T-cell (primary cell): ENCODE data around the gene DPH6. TPM values are rescaled to one million over a fixed set of nuclear protein-coding genes. Genes with fewer than 3 reads are reported as not detected.
A peak's percentile ranks its signal among the peaks of the same experiment; 100 is the strongest.

Experiments
- ATAC-seq, 4 experiments: fragments of 200-7000 bp in 3 of 4; fragments of 150-1000 bp in 1 of 4; cut with Tn5 transposase; replicated peaks in 1 of 4; 1 replicate in 3 of 4; 2 replicates in 1 of 4; pipeline ENCODE4 v1.10.0; 2021; ENCODE audit warnings: moderate library complexity in 3 of 4, mild to moderate bottlenecking in 2 of 4, moderate number of reproducible peaks in 1 of 4
- CTCF ChIA-PET, 2 donors: fragments of 300-600 bp; sonication (Branson Sonifier 250); formaldehyde crosslinking; loops; one replicate each; lab custom pipeline; 2022; ENCODE audit warnings: antibody characterized with exemption in 2 of 2; lab: Charles Lee
- POLR2A ChIA-PET, 2 donors: fragments of 300-600 bp; sonication (Branson Sonifier 250); formaldehyde crosslinking; loops; one replicate each; lab custom pipeline; 2022; ENCODE audit warnings: antibody characterized with exemption in 2 of 2; lab: Charles Lee
- DNase-seq, 35 experiments: peaks; one replicate each; pipeline versions ENCODE4 v3.0.0 to v3.0.0-alpha.2; 2013 to 2023
- H3K27ac ChIP-seq: one replicate; pipeline ENCODE4 v1.5.1; 2013; ENCODE audit warnings: low read length
- H3K27me3 ChIP-seq, 2 experiments: replicated peaks in 1 of 2; 1 replicate in 1 of 2; 2 replicates in 1 of 2; pipeline versions ENCODE4 v1.6.1 to v1.7.0; 2013; ENCODE audit warnings: low read length in 1 of 2, mixed read lengths in 1 of 2; ENCODE audit not compliant: control insufficient read depth in 2 of 2, insufficient read depth in 2 of 2; ENCODE audit errors: extremely low read depth in 1 of 2
- H3K36me3 ChIP-seq, 2 donors: 1 replicate in 1 of 2; 2 replicates in 1 of 2; pipeline versions ENCODE4 v1.6.1 to v1.7.0; 2013; ENCODE audit warnings: low read length in 1 of 2; ENCODE audit not compliant: control insufficient read depth in 2 of 2, insufficient read depth in 1 of 2; ENCODE audit errors: extremely low read depth in 1 of 2
- H3K4me1 ChIP-seq, 2 experiments: 1 replicate in 1 of 2; 2 replicates in 1 of 2; pipeline versions ENCODE4 v1.6.1 to v1.7.0; 2013; ENCODE audit warnings: low read length in 2 of 2, mixed read lengths in 1 of 2; ENCODE audit not compliant: insufficient read depth in 2 of 2, control insufficient read depth in 1 of 2; ENCODE audit errors: extremely low read depth in 1 of 2
- H3K4me3 ChIP-seq, 2 donors: 1 replicate in 1 of 2; 2 replicates in 1 of 2; pipeline versions ENCODE4 v1.5.1 to v1.7.0; 2013; ENCODE audit warnings: mild to moderate bottlenecking in 2 of 2, low read length in 1 of 2, moderate library complexity in 1 of 2; ENCODE audit not compliant: control insufficient read depth in 1 of 2; ENCODE audit errors: extremely low read depth in 1 of 2
- H3K9me3 ChIP-seq: 2 replicates; pipeline ENCODE4 v1.7.0; 2013
- H3K27ac Mint-ChIP-seq, 2 donors: one replicate each; pipeline ENCODE4 v1.8.0; 2020 to 2021; ENCODE audit warnings: mild to moderate bottlenecking in 2 of 2, mixed read lengths in 2 of 2
- H3K27me3 Mint-ChIP-seq, 2 donors: one replicate each; pipeline ENCODE4 v1.8.0; 2021 to 2022; ENCODE audit warnings: mixed read lengths in 2 of 2
- H3K36me3 Mint-ChIP-seq: one replicate; pipeline ENCODE4 v1.8.0; 2021; ENCODE audit warnings: mixed read lengths
- H3K4me1 Mint-ChIP-seq, 3 donors: one replicate each; pipeline ENCODE4 v1.8.0; 2020 to 2022; ENCODE audit warnings: mixed read lengths in 3 of 3, mild to moderate bottlenecking in 1 of 3
- H3K4me3 Mint-ChIP-seq, 3 donors: one replicate each; pipeline ENCODE4 v1.8.0; 2020 to 2022; ENCODE audit warnings: mild to moderate bottlenecking in 3 of 3, mixed read lengths in 3 of 3, moderate library complexity in 3 of 3
- H3K9me3 Mint-ChIP-seq, 3 donors: one replicate each; pipeline ENCODE4 v1.8.0; 2020 to 2022; ENCODE audit warnings: mixed read lengths in 3 of 3
- WGBS: methylation state at CpG from one replicate; pipeline ENCODE4 v1.1.5; 2013; ENCODE audit warnings: missing lambda C conversion rate; ENCODE audit not compliant: insufficient coverage; 5-methylcytosine and 5-hydroxymethylcytosine counted together
- total RNA-seq, 35 experiments: library from RNA in 6 of 35; stranded (reverse) in 6 of 35; fragments of 120-200 nt in 1 of 35; gene quantifications; one replicate each; pipeline versions ENCODE4 v1.2.1 to v1.2.4 and lab custom pipeline; 2013 to 2026

The DPH6 gene
- total RNA-seq, 5 donors from 2014 or later (not counting 1 experiment from before 2014, with no cell fraction given): 11.9 to 18.6 (median 14.6) TPM

DNA sequence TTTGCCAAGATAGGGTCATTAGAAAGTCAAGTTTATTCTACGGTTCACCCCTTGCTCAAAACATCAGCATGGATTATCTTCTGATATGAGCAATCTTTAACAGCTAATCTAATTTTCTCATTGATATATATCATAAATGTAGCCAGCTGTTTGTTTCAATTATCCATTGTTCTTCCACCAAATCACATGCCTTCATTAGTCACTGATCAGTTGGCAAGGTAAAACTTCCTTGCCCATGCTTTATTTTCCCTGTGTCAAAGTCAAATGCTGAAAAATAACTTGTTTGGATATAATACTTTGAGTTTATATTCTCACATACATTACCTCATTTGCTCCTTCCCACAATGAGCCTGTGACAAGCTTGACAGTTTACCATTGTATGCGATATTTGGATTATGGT, 60.6 kb downstream of the DPH6 start:
- no peak overlapping the region for H3K27ac ChIP-seq
- no peaks in the 10 kb centered on the region for H3K9me3 ChIP-seq
- no peak overlapping the region for H3K4me3 ChIP-seq
- H3K4me1 ChIP-seq: no peaks in the 10 kb centered on the region
- POLR2A ChIA-PET: no interaction called here
- CTCF ChIA-PET: no interaction called here
- DNase-seq: no peak
- H3K9me3 Mint-ChIP-seq: peaks cover 21 to 24% (median 24%) of the 10 kb centered on the region in 3 donors
- H3K27ac Mint-ChIP-seq: no peak overlapping the region
- no peak overlapping the region for H3K4me3 Mint-ChIP-seq
- peaks cover 0 to 11% (median 8%) of the 10 kb centered on the region in 3 donors for H3K4me1 Mint-ChIP-seq
- no peaks in the 10 kb centered on the region for H3K27me3 ChIP-seq
- WGBS: no CpG with 5 or more reads among the region's 2 CpGs
- ATAC-seq: no peak
- no peaks in the 10 kb centered on the region for H3K36me3 ChIP-seq
- no peaks in the 10 kb centered on the region for H3K27me3 Mint-ChIP-seq
- H3K36me3 Mint-ChIP-seq: peaks cover 55% of the 10 kb centered on the region

DNA sequence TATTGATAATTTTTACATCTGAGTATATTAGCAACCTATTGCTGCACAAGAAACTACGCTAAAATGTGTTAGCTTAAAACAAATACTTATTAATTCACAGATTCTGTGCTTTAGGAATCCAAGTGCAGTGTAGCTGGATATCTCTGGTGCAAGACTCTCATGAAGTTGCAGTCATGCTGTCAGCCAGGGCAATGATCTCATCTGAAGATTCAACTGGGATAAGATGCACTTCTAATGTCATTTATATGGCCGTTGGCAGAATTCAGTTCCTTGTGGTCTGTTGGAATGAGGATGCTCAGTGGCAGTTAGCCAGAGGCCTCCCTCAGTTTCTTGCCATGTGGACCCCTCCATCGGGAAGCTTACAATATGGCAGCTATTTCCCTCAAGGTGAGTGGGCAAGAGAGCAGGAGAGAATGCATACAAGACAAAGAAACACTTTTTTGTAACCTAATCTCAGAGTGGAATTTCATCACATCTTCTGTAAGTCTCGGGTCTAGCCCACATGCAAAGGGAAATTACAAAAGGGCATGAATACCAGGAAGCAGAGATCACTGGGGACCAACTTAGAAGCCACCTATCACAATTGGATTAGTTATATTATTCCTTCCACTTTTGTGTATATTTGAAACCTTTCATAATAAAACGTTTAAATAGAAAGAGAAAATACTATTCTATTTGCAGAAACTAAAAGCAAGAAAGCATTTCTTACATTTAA, 61.6 kb downstream of the DPH6 start:
- ChIA-PET POLR2A (no interaction called here), CTCF (no interaction called here)
- no peaks in the 10 kb centered on the region for H3K27me3 Mint-ChIP-seq
- DNase-seq: no peak
- WGBS: 83% methylated on average over 1 of the region's 5 CpGs
- Histone ChIP-seq H3K27me3 (no peaks in the 10 kb centered on the region), H3K4me3 (no peak overlapping the region), H3K9me3 (no peaks in the 10 kb centered on the region), H3K27ac (no peak overlapping the region), H3K36me3 (no peaks in the 10 kb centered on the region), H3K4me1 (no peaks in the 10 kb centered on the region)
- no peak overlapping the region for H3K4me3 Mint-ChIP-seq
- ATAC-seq: no peak
- H3K27ac Mint-ChIP-seq: no peak overlapping the region
- peaks cover 0 to 11% (median 8%) of the 10 kb centered on the region in 3 donors for H3K4me1 Mint-ChIP-seq
- H3K36me3 Mint-ChIP-seq: peaks cover 50% of the 10 kb centered on the region
- H3K9me3 Mint-ChIP-seq: peaks cover 21 to 24% (median 24%) of the 10 kb centered on the region in 3 donors

DNA sequence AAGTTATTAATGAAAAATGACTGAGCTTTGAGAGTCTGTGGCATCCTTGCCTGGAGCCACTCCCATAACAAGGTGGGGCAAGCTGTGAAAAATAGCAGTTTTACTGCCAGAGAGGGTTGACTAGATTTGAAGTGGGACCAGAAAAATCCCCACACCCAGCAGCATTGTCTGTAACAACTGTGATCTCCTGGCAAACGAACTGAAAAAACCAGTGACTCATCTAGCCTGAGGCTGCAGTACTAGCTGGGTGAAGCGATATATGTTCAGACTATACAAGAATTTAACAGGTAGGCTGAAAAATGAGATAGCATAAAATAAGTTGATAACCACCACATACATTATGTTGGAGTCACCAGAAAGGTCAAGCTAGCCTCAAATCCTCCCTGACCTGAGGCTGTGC, 64.0 kb downstream of the DPH6 start:
- POLR2A ChIA-PET: no interaction called here

DNA sequence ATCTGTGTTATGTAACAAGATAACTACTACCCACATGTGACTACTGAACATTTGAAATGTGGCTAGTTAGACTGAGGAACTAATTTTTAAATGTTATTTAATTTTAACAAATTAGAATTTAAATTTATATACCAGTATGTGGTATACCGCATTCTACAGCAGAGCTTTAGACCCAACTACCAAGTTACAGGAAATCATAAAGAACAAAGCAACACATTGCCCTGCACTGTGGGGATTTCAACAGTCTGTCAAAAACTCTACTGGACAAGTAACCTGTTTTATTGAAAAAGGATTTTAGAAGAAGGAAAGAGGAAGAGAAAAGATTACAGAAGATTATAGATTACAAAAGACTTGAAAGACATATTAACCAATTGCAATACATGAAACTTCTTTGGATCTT, 64.9 kb downstream of the DPH6 start:
- no peaks in the 10 kb centered on the region for H3K9me3 ChIP-seq
- DNase-seq: no peak
- no peaks in the 10 kb centered on the region for H3K27me3 ChIP-seq
- H3K36me3 ChIP-seq: no peaks in the 10 kb centered on the region
- no peak overlapping the region for H3K4me3 ChIP-seq
- H3K9me3 Mint-ChIP-seq: peaks cover 3 to 5% (median 5%) of the 10 kb centered on the region in 3 donors
- H3K27me3 Mint-ChIP-seq: no peaks in the 10 kb centered on the region
- no CpG with 5 or more reads among the region's 1 CpG for WGBS
- peaks cover 0 to 11% (median 8%) of the 10 kb centered on the region in 3 donors for H3K4me1 Mint-ChIP-seq
- H3K36me3 Mint-ChIP-seq: peaks cover 21% of the 10 kb centered on the region
- CTCF ChIA-PET: no interaction called here
- H3K4me3 Mint-ChIP-seq: no peak overlapping the region
- no peak overlapping the region for H3K27ac ChIP-seq
- no peak overlapping the region for H3K27ac Mint-ChIP-seq
- no peak for ATAC-seq
- POLR2A ChIA-PET: no interaction called here
- H3K4me1 ChIP-seq: no peaks in the 10 kb centered on the region

More for the DNA sequence above, 64.0 kb downstream of the DPH6 start:
- peak in 2 of 35 experiments; percentile 0 to 1 for DNase-seq
- Histone ChIP-seq H3K27me3 (no peaks in the 10 kb centered on the region), H3K36me3 (no peaks in the 10 kb centered on the region), H3K27ac (no peak overlapping the region), H3K9me3 (no peaks in the 10 kb centered on the region), H3K4me3 (no peak overlapping the region), H3K4me1 (no peaks in the 10 kb centered on the region)
- H3K27me3 Mint-ChIP-seq: no peaks in the 10 kb centered on the region
- WGBS: no CpG with 5 or more reads among the region's 2 CpGs
- peaks cover 9 to 12% (median 11%) of the 10 kb centered on the region in 3 donors for H3K9me3 Mint-ChIP-seq
- CTCF ChIA-PET: interaction anchor here in 1 of 2 donors (0.5 kb wide), 1 partner anchor 165 kb away, joined by 5 read pairs; no protein-coding TSS in a partner anchor
- no peak overlapping the region for H3K4me3 Mint-ChIP-seq
- peaks cover 0 to 11% (median 8%) of the 10 kb centered on the region in 3 donors for H3K4me1 Mint-ChIP-seq
- H3K36me3 Mint-ChIP-seq: peaks cover 28% of the 10 kb centered on the region
- ATAC-seq: no peak
- no peak overlapping the region for H3K27ac Mint-ChIP-seq

DNA sequence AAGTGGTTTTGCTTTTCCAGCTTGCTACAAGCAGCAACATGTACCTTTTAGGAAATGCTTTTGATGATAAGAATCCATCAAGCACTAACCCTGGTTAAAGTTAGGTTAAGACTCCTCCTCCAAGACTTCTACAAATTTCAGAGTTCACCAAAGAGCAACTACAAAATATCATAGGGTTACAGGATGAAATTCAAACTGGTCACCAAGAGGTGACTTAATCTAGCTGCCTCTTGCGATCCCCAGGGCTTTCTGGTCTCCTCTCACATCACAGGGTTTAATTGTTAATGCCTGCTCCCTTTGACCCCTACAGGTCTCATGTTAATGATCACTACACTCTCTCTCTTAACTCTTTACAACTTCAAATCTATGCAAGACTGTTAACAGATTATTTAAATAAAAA, 66.5 kb downstream of the DPH6 start:
- H3K4me3 ChIP-seq: no peak overlapping the region
- H3K27ac Mint-ChIP-seq: no peak overlapping the region
- no peak overlapping the region for H3K4me3 Mint-ChIP-seq
- H3K27me3 ChIP-seq: no peaks in the 10 kb centered on the region
- H3K4me1 ChIP-seq: no peaks in the 10 kb centered on the region
- WGBS: no CpG with 5 or more reads among the region's 1 CpG
- DNase-seq (no peak), ATAC-seq (no peak)
- CTCF ChIA-PET: no interaction called here
- no peak overlapping the region for H3K27ac ChIP-seq
- no peaks in the 10 kb centered on the region for H3K27me3 Mint-ChIP-seq
- POLR2A ChIA-PET: no interaction called here
- no peaks in the 10 kb centered on the region for H3K9me3 Mint-ChIP-seq
- H3K4me1 Mint-ChIP-seq: peaks cover 0 to 11% (median 8%) of the 10 kb centered on the region in 3 donors
- peaks cover 8% of the 10 kb centered on the region for H3K36me3 Mint-ChIP-seq
- H3K9me3 ChIP-seq: no peaks in the 10 kb centered on the region
- no peaks in the 10 kb centered on the region for H3K36me3 ChIP-seq

DNA sequence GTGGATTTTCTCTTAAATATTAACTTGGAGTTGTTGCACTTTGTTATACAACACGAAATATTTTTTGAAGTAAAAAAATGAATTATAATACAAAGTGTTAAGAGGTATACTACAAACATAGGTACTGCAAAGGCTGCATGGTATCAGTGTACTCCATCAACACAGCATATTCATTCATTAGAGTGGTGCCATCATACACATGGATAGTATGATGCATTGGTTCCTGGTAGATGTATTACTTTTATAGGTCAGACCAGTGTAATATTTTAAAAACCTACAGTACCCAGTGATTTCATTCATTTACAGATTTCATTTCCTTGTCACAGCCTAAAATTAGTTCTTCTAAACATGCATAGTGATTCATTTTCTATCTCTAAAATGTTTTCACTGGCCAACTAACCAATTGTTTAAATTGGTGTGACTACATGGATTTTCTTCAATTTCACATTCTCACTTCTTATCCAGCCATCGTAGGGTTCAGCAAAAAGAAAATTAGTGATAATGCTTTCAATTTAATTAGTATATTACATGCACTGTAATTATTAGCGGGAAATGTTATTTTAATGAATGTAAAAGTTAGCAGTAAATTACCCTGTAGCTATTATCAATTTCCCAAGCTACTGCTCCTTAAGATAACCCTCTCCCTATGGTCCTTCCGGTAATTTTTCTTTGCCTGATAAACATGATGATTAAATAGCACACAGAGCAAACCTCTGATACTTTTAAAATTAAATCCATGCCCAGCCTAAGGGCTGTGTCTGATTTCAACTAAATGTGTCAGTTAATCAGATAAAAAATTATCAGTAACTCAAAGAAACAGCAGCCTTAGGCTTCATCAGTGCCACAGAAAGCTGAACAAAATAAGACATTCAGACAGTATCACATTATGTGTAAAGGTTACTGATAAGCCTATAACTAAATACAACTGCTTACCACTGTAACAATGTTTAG, 68.4 kb downstream of the DPH6 start:
- POLR2A ChIA-PET: no interaction called here
- no CpG with 5 or more reads among the region's 4 CpGs for WGBS
- CTCF ChIA-PET: no interaction called here
- no peak for DNase-seq
- Histone ChIP-seq H3K9me3 (no peaks in the 10 kb centered on the region), H3K27me3 (no peaks in the 10 kb centered on the region), H3K4me3 (no peak overlapping the region), H3K36me3 (no peaks in the 10 kb centered on the region), H3K4me1 (no peaks in the 10 kb centered on the region), H3K27ac (no peak overlapping the region)
- peaks cover 0 to 11% (median 7%) of the 10 kb centered on the region in 3 donors for H3K4me1 Mint-ChIP-seq
- H3K9me3 Mint-ChIP-seq: no peaks in the 10 kb centered on the region
- H3K4me3 Mint-ChIP-seq: no peak overlapping the region
- ATAC-seq: no peak
- no peaks in the 10 kb centered on the region for H3K36me3 Mint-ChIP-seq
- no peak overlapping the region for H3K27ac Mint-ChIP-seq
- no peaks in the 10 kb centered on the region for H3K27me3 Mint-ChIP-seq
